Measurements from ENCODE around the gene UBTF.

UBTF gene

GRCh38 chr17:44221862-44222111 is 2.3 kb upstream of the UBTF start:
- no peak for ATAC-seq
- TF ChIP-seq ZC3H10 (CRISPR knock-in tag; IDR thresholded peaks at IDR 0.05), result no peak
- no peak for TF ChIP-seq GLIS3 (CRISPR knock-in tag; IDR thresholded peaks at IDR 0.05)
- TF ChIP-seq, protein P1, sequence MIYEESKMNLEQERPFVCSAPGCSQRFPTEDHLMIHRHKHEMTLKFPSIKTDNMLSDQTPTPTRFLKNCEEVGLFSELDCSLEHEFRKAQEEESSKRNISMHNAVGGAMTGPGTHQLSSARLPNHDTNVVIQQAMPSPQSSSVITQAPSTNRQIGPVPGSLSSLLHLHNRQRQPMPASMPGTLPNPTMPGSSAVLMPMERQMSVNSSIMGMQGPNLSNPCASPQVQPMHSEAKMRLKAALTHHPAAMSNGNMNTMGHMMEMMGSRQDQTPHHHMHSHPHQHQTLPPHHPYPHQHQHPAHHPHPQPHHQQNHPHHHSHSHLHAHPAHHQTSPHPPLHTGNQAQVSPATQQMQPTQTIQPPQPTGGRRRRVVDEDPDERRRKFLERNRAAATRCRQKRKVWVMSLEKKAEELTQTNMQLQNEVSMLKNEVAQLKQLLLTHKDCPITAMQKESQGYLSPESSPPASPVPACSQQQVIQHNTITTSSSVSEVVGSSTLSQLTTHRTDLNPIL (CRISPR knock-in tag; IDR thresholded peaks at IDR 0.05; ENCODE audit: low read depth), result no peak
- no peak for TF ChIP-seq OSR1 (CRISPR knock-in tag; IDR thresholded peaks at IDR 0.05)
- TF ChIP-seq TOX (CRISPR knock-in tag; IDR thresholded peaks at IDR 0.05; ENCODE audit: borderline replicate concordance), result no peak
- TF ChIP-seq CSDC2 (CRISPR knock-in tag; IDR thresholded peaks at IDR 0.05), result no peak
- TF ChIP-seq BACH2 (CRISPR knock-in tag; IDR thresholded peaks at IDR 0.05; ENCODE audit: borderline replicate concordance), result no peak
- no peak for TF ChIP-seq ZNF565 (CRISPR knock-in tag; conservative IDR thresholded peaks at IDR 0.05; ENCODE audit: low read depth)
- no peak for TF ChIP-seq ZNF70 (CRISPR knock-in tag; IDR thresholded peaks at IDR 0.05)
- no peak for TF ChIP-seq ZFP30 (CRISPR knock-in tag; IDR thresholded peaks at IDR 0.05)
- no peak for TF ChIP-seq ZFP3 (CRISPR knock-in tag; IDR thresholded peaks at IDR 0.05)
- no peak for TF ChIP-seq PPARA (CRISPR knock-in tag; IDR thresholded peaks at IDR 0.05; ENCODE audit: borderline replicate concordance)
- TF ChIP-seq TSHZ2 (CRISPR knock-in tag; IDR thresholded peaks at IDR 0.05), result no peak
- TF ChIP-seq ISL1 (CRISPR knock-in tag; IDR thresholded peaks at IDR 0.05), result no peak
- TF ChIP-seq TCF4 (CRISPR knock-in tag; IDR thresholded peaks at IDR 0.05; ENCODE audit: borderline replicate concordance), result no peak
- TF ChIP-seq PATZ1 (CRISPR knock-in tag; IDR thresholded peaks at IDR 0.05; ENCODE audit: borderline replicate concordance), result no peak
- no peak for TF ChIP-seq ZNF8 (CRISPR knock-in tag; IDR thresholded peaks at IDR 0.05)
- no peak for TF ChIP-seq CSRNP3 (CRISPR knock-in tag; IDR thresholded peaks at IDR 0.05)
- no peak for TF ChIP-seq ESRRG (CRISPR knock-in tag; IDR thresholded peaks at IDR 0.05)

DNA sequence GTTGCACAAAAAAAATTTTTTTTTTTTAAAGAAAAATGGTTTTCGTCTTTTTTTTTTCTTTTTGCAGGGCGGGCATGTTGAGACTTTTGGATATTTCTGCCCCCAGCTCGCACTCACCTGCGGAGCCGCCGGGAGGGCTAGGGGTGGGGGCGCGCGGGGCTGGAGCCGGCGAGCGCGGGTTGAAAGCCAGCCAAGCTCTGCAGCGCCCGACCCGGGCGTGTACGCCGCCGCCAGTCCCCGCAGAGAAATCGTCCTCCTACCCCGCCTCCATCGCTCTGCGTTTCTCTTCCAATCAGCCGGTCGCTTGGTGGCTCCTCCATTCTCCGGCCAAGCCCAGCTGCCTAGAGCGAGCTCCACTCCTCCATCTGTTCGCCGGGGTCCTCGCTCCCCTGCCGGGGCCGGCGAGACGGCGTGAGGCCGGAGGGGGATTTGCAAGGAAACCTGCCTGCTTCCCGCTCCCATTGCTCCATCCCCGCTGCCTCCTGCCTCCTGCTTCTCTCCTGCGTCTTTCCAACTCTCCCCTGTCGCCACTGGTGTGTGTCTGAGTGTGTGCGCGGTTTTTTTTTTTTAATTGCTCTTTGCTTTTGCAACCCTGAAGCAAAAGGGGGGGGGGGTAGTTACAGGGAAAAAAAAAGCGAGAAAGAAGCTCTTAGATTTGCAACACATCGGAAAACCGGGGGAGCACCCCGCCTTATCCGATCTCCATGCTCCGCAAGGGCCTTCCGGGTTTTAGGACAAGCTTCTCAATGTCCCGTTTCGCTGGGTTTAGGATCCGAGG is 1.8 kb upstream of the UBTF start:
- ATAC-seq, result peak; percentile 68
- TF ChIP-seq ZFP3 (CRISPR knock-in tag; IDR thresholded peaks at IDR 0.05) (no peak), TSHZ2 (CRISPR knock-in tag; IDR thresholded peaks at IDR 0.05) (no peak), SNAI2 (CRISPR knock-in tag; IDR thresholded peaks at IDR 0.05) (no peak), ARNTL (CRISPR knock-in tag; IDR thresholded peaks at IDR 0.05; ENCODE audit: borderline replicate concordance, low read depth) (no peak), ESRRG (CRISPR knock-in tag; IDR thresholded peaks at IDR 0.05) (no peak), POU6F1 (CRISPR knock-in tag; IDR thresholded peaks at IDR 0.05; ENCODE audit: borderline replicate concordance, low read depth) (no peak), BACH2 (CRISPR knock-in tag; IDR thresholded peaks at IDR 0.05; ENCODE audit: borderline replicate concordance) (no peak)

Data from SK-N-SH treated with all-trans-retinoic acid at 6 μM for 48 hours (cell line).